GM19240 (cell line): ENCODE results near the gene UNC5C.

Experiments used
- DNase-seq: peaks from one replicate; pipeline ENCODE4 v3.0.0; 2011; ENCODE audit warnings: low spot score; ENCODE audit not compliant: insufficient read length

The UNC5C gene

GRCh38 chr4:95129821-95130311, 418.9 kb downstream of the UNC5C start:
- no peak for DNase-seq

GRCh38 chr4:95129031-95129430, 419.7 kb downstream of the UNC5C start:
- DNase-seq: no peak

- DNase-seq: no peak
Measured at GRCh38 chr4:95124906-95125504, 423.8 kb downstream of the UNC5C start.

- DNase-seq: no peak
Measured at GRCh38 chr4:95122001-95122400, 426.8 kb downstream of the UNC5C start.

GRCh38 chr4:95120456-95120855, 428.3 kb downstream of the UNC5C start:
- DNase-seq: no peak

- no peak for DNase-seq
Measured at GRCh38 chr4:95118497-95118896, 430.3 kb downstream of the UNC5C start.

GRCh38 chr4:95114521-95114920, 434.3 kb downstream of the UNC5C start:
- DNase-seq: no peak
